OCI-LY1 (cell line): ENCODE results near the gene ADRA1B.

Source experiments
- H2AFZ ChIP-seq: fragments of 200-600 bp; sonication (generic), shearing (Covaris generic); 2 replicates; pipeline ENCODE4 v1.6.0; 2014; ENCODE audit warnings: antibody characterized with exemption, mild to moderate bottlenecking, low read length
- H3F3A ChIP-seq: fragments of 200-600 bp; sonication (generic), shearing (Covaris generic); 2 replicates; pipeline ENCODE4 v1.6.0; 2014; ENCODE audit warnings: mild to moderate bottlenecking, antibody characterized with exemption, low read length, moderate library complexity; ENCODE audit not compliant: insufficient read depth
- H3K27ac ChIP-seq: fragments of 200-600 bp; sonication (generic); 2 replicates; pipeline ENCODE4 v1.5.1; 2014; ENCODE audit warnings: low read length, mixed run types, mild to moderate bottlenecking, low read depth; ENCODE audit not compliant: poor library complexity, severe bottlenecking
- H3K27me3 ChIP-seq: fragments of 200-600 bp; sonication (generic); 2 replicates; pipeline ENCODE4 v1.6.0; 2014; ENCODE audit warnings: antibody characterized with exemption, mild to moderate bottlenecking, low read length, moderate library complexity; ENCODE audit not compliant: insufficient read depth
- H3K36me3 ChIP-seq: fragments of 200-600 bp; sonication (generic); 2 replicates; pipeline ENCODE4 v1.6.1; 2014; ENCODE audit warnings: mild to moderate bottlenecking, antibody characterized with exemption, low read length, moderate library complexity, mixed read lengths; ENCODE audit not compliant: insufficient read depth
- H3K4me1 ChIP-seq: fragments of 200-600 bp; sonication (generic); 2 replicates; pipeline ENCODE4 v1.5.1; 2014; ENCODE audit warnings: mild to moderate bottlenecking, low read length, moderate library complexity; ENCODE audit not compliant: insufficient read depth, severe bottlenecking
- H3K4me2 ChIP-seq: fragments of 200-600 bp; sonication (generic), shearing (Covaris generic); 2 replicates; pipeline ENCODE4 v1.6.1; 2014; ENCODE audit warnings: low read length
- H3K4me3 ChIP-seq: fragments of 200-600 bp; sonication (generic); 2 replicates; pipeline ENCODE4 v1.5.1; 2014; ENCODE audit warnings: low read length, low read depth, mild to moderate bottlenecking, mixed read lengths; ENCODE audit not compliant: poor library complexity, severe bottlenecking
- H3K79me2 ChIP-seq: fragments of 200-600 bp; shearing (Covaris generic); 2 replicates; pipeline ENCODE4 v1.6.1; 2016; ENCODE audit warnings: mixed run types, low read length, mixed read lengths; ENCODE audit not compliant: insufficient read depth
- H3K9ac ChIP-seq: fragments of 200-600 bp; sonication (generic), shearing (Covaris generic); 2 replicates; pipeline ENCODE4 v1.6.1; 2014; ENCODE audit warnings: mild to moderate bottlenecking, low read length, mixed read lengths
- H3K9me2 ChIP-seq: fragments of 200-600 bp; sonication (generic), shearing (Covaris generic); 2 replicates; pipeline ENCODE4 v1.6.1; 2014; ENCODE audit warnings: low read depth, mild to moderate bottlenecking, low read length, mixed read lengths
- H3K9me3 ChIP-seq: fragments of 200-600 bp; shearing (Covaris generic); 2 replicates; pipeline ENCODE4 v1.6.1; 2014; ENCODE audit warnings: low read length, mixed read lengths
- H4K20me1 ChIP-seq: fragments of 200-600 bp; sonication (generic), shearing (Covaris generic); 2 replicates; pipeline ENCODE4 v1.6.0; 2016; ENCODE audit warnings: mild to moderate bottlenecking, low read length; ENCODE audit not compliant: insufficient read depth
- EZH2 ChIP-seq: fragments of 200-600 bp; sonication (generic), shearing (Covaris generic); IDR thresholded peaks from 2 replicates; pipeline ENCODE4 v1.8.0; 2017; ENCODE audit warnings: borderline replicate concordance, mixed run types, mild to moderate bottlenecking, antibody characterized with exemption, low read length, moderate library complexity, mixed read lengths
- TF ChIP-seq, protein P1 (sequence below): fragments of 200-600 bp; sonication (generic), shearing (Covaris generic); IDR thresholded peaks from 2 replicates; pipeline ENCODE4 v1.5.1; 2017; ENCODE audit warnings: mild to moderate bottlenecking, antibody characterized with exemption, low read length, moderate library complexity, mixed read lengths

Gene ADRA1B

GRCh38 chr5:159956074-159956473 is 39.8 kb downstream of the ADRA1B start:
- TF ChIP-seq, protein P1, sequence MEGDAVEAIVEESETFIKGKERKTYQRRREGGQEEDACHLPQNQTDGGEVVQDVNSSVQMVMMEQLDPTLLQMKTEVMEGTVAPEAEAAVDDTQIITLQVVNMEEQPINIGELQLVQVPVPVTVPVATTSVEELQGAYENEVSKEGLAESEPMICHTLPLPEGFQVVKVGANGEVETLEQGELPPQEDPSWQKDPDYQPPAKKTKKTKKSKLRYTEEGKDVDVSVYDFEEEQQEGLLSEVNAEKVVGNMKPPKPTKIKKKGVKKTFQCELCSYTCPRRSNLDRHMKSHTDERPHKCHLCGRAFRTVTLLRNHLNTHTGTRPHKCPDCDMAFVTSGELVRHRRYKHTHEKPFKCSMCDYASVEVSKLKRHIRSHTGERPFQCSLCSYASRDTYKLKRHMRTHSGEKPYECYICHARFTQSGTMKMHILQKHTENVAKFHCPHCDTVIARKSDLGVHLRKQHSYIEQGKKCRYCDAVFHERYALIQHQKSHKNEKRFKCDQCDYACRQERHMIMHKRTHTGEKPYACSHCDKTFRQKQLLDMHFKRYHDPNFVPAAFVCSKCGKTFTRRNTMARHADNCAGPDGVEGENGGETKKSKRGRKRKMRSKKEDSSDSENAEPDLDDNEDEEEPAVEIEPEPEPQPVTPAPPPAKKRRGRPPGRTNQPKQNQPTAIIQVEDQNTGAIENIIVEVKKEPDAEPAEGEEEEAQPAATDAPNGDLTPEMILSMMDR, result no peak
- no peak for TF ChIP-seq EZH2
- H3K27me3 ChIP-seq, result no peaks in the 10 kb centered on the region
- no peak overlapping the region for H3K27ac ChIP-seq
- H3K9me3 ChIP-seq, result no peaks in the 10 kb centered on the region
- H2AFZ ChIP-seq, result no peak overlapping the region
- H3F3A ChIP-seq, result no peaks in the 10 kb centered on the region
- no peak overlapping the region for H3K4me3 ChIP-seq
- H3K4me1 ChIP-seq, result no peaks in the 10 kb centered on the region
- no peaks in the 10 kb centered on the region for H3K36me3 ChIP-seq
- no peaks in the 10 kb centered on the region for H3K9me2 ChIP-seq
- H3K9ac ChIP-seq, result no peak overlapping the region
- no peaks in the 10 kb centered on the region for H4K20me1 ChIP-seq
- H3K4me2 ChIP-seq, result no peak overlapping the region
- no peaks in the 10 kb centered on the region for H3K79me2 ChIP-seq

DNA sequence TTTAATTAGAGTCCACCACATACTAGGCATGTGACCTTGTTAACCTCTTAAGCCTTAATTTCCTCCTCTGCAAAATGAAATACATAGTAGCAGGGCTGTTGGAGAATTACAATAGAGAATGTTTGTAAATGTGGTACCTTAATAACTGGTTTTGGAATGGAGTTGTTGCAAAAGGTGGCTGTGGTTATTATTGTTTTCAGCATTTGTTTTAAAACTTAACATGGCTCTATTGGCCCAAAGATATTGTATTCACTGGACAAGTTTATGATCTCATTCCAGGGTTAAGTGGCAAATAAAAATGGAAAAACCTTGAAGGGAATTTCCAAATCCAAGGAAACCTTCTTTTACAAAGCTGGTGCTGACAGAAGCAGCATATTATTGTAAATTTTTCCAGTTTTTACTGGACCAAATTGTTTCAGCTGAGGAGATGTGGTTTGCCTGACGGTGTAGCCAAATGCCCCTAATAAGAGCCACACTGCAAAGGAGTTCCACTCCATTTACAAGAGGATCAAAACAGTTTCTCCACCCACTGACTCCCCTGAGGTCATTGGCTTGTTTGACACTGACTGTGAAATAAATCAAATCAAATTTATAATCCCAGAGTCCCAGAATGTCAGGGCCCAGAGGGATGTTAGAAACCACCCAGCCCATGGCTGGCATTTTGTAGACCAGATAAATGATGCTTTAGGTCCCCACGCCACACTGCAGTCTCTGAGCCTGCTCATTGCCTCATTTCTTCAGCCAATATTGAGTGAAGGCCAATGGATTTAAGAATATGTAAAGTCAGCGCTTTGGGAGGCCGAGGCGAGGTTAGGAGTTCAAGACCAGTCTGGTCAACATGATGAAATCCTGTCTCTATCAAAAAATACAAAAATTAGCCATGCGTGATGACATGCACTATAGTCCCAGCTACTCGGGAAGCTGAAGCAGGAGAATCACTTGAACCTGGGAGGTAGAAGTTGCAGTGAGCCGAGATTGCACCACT is 45.2 kb downstream of the ADRA1B start:
- Histone ChIP-seq H4K20me1 (no peaks in the 10 kb centered on the region), H3K4me1 (no peaks in the 10 kb centered on the region), H3F3A (no peaks in the 10 kb centered on the region), H3K27ac (no peak overlapping the region), H3K36me3 (no peaks in the 10 kb centered on the region), H3K79me2 (no peaks in the 10 kb centered on the region), H3K4me3 (no peak overlapping the region), H2AFZ (no peak overlapping the region), H3K4me2 (no peak overlapping the region), H3K27me3 (no peaks in the 10 kb centered on the region), H3K9ac (no peak overlapping the region), H3K9me2 (no peaks in the 10 kb centered on the region), H3K9me3 (no peaks in the 10 kb centered on the region)
- TF ChIP-seq, protein P1, result no peak
- no peak for TF ChIP-seq EZH2

- H3K79me2 ChIP-seq, result no peaks in the 10 kb centered on the region
- no peak overlapping the region for H3K4me2 ChIP-seq
- no peak overlapping the region for H3K27ac ChIP-seq
- H3K9me2 ChIP-seq, result no peaks in the 10 kb centered on the region
- H3K27me3 ChIP-seq, result no peaks in the 10 kb centered on the region
- no peak overlapping the region for H2AFZ ChIP-seq
- H4K20me1 ChIP-seq, result no peaks in the 10 kb centered on the region
- no peaks in the 10 kb centered on the region for H3K36me3 ChIP-seq
- H3K9ac ChIP-seq, result no peak overlapping the region
- no peaks in the 10 kb centered on the region for H3K9me3 ChIP-seq
- H3K4me3 ChIP-seq, result no peak overlapping the region
- TF ChIP-seq, protein P1, result no peak
- TF ChIP-seq EZH2, result no peak
- H3K4me1 ChIP-seq, result no peaks in the 10 kb centered on the region
- H3F3A ChIP-seq, result no peaks in the 10 kb centered on the region
Observed at GRCh38 chr5:159962214-159962613, 45.9 kb downstream of the ADRA1B start.
